GM12864 (cell line): ENCODE results near the gene ZNF648.
"Not testable (repeated sequence)": the region's sequence is repeated elsewhere in the genome, so short reads cannot be mapped to it uniquely, and the experiment has no call there.

Experiments used
- DNase-seq: peaks from one replicate; pipeline ENCODE4 v3.0.0-alpha.2; 2011; ENCODE audit warnings: low read depth
- H3K4me3 ChIP-seq: 2 replicates; pipeline ENCODE4 v1.5.1; 2011; ENCODE audit warnings: mild to moderate bottlenecking, low read depth, low read length, control low read depth
- TF ChIP-seq, protein P1 (sequence below): IDR thresholded peaks from 2 replicates; pipeline ENCODE4 v1.5.1; 2011; ENCODE audit warnings: low read depth, mild to moderate bottlenecking, moderate library complexity, low read length, control low read depth, inconsistent platforms; ENCODE audit errors: missing control alignments

The ZNF648 gene

DNA sequence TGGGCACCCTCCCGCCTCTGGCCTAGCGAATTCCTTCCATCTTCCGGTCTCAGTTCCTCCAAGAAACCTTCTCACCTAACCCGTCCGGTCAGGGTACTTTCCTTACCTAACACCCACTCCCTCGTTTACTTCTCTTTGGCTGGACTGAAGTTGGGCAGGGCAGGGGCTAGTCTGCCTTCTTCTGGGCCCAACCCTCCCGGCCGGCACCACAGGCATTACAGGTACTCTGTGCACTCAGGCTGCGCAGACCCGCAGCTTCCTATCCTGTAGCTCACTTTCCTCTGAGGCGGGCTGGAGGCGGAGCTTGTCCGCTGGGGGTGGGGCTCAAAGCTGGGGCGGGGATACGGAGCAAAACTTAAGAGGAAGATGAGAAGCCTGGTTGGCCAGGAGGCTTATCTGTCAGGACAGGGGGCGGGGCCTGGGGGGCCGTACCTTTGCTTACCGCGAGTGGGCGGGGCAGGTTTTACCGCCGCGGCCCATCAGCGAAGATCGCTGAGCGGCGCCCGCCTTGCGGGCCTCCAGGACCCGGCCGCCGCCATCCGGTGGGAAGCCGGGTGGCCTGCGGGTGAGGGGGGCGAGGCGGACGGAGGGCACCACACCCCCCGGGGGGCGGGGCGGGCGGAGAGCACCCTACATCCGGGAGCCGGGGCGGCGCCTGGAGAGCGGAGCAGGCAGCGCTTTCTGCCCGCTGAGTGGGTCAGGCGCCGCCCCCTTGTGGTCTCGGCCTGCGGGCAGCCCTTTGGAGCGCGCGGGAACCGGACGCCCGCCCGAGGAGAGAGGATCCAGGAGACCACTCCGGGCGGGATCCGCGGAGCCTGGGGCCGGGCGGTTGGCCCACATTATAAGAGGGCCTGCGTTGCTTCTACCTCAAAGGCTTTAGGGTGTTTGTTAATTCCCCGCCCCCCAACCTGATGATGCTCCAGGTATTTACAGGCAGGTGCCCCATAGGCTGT lies 31.9 kb downstream of the ZNF648 start:
- peak overlapping the region; percentile 89 for H3K4me3 ChIP-seq
- DNase-seq, result peak; percentile 91
- TF ChIP-seq, protein P1, sequence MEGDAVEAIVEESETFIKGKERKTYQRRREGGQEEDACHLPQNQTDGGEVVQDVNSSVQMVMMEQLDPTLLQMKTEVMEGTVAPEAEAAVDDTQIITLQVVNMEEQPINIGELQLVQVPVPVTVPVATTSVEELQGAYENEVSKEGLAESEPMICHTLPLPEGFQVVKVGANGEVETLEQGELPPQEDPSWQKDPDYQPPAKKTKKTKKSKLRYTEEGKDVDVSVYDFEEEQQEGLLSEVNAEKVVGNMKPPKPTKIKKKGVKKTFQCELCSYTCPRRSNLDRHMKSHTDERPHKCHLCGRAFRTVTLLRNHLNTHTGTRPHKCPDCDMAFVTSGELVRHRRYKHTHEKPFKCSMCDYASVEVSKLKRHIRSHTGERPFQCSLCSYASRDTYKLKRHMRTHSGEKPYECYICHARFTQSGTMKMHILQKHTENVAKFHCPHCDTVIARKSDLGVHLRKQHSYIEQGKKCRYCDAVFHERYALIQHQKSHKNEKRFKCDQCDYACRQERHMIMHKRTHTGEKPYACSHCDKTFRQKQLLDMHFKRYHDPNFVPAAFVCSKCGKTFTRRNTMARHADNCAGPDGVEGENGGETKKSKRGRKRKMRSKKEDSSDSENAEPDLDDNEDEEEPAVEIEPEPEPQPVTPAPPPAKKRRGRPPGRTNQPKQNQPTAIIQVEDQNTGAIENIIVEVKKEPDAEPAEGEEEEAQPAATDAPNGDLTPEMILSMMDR, result no peak

DNA sequence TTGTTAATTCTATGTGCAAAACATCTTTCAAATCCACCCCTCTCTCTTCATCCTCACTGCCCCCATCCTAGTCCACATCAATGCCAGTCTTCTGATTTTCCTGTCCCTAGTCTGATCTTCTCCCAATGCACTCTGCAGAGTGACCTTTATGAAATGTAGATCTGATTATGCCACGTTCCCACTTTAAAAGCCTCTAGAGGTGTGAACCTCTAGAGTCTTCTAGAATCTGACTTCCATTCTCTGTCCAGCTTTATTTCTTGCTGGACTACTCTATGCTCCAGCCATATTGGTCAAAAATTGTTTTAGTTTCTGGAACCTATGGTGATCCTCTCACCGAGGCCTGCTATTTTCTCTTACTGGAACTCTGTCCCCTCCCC lies 32.5 kb downstream of the ZNF648 start:
- DNase-seq, result no peak
- peak overlapping the region; percentile 89 for H3K4me3 ChIP-seq
- TF ChIP-seq, protein P1, result no peak

DNA sequence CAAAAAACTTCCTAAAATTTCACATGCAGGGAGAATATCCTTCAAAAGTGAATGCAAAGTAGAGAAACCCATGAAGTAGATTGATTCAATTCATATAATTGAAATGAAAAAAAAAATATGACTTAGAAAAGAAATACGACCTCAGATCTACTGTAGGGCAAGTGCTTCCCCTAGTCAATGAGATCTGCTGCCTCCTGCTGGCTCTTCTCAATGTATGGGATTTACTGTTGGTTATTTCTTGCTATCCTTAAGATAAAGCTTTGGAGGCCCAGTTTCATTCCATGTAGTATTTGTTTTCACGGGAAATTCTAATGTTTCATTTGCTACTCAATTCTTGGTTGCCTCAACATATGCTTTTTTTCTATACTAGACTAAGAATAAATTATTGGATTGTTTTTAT lies 46.2 kb downstream of the ZNF648 start:
- no peak for DNase-seq

DNA sequence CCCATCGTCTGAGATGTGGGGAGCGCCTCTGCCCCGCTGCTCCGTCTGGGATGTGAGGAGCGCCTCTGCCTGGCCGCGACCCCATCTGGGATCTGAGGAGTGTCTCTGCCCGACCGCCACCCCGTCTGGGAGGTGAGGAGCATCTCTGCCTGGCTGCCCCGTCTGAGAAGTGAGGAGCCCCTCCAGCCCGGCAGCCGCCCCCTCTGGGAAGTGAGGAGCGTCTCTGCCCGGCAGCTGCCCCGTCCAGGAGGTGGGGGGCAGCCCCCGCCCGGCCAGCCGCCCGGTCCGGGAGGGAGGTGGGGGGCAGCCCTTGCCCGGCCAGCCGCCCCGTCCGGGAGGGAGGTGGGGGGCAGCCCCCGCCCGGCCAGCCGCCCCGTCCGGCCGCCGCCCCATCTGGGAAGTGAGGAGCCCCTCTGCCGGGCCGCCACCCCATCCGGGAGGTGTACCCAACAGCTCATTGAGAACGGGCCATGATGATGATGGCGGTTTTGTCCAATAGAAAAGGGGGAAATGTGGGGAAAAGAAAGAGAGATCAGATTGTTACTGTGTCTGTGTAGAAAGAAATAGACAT lies 50.6 kb downstream of the ZNF648 start:
- DNase-seq, H3K4me3 ChIP-seq: not testable (repeated sequence)

More for the DNA sequence above, 46.2 kb downstream of the ZNF648 start:
- TF ChIP-seq, protein P1, result peak; percentile 27
- H3K4me3 ChIP-seq, result no peak overlapping the region

DNA sequence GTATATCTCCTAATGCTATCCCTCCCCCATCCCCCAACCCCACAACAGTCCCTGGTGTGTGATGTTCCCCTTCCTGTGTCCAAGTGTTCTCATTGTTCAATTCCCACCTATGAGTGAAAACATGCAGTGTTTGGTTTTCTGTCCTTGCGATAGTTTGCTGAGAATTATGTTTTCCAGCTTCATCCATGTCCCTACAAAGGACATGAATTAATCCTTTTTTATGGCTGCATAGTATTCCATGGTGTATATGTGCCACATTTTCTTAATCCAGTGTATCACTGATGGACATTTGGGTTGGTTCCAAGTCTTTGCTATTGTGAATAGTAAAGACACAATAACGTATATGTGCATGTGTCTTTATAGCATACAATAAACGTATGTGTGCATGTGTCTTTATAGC lies 56.1 kb downstream of the ZNF648 start:
- DNase-seq, H3K4me3 ChIP-seq: not testable (repeated sequence)

DNA sequence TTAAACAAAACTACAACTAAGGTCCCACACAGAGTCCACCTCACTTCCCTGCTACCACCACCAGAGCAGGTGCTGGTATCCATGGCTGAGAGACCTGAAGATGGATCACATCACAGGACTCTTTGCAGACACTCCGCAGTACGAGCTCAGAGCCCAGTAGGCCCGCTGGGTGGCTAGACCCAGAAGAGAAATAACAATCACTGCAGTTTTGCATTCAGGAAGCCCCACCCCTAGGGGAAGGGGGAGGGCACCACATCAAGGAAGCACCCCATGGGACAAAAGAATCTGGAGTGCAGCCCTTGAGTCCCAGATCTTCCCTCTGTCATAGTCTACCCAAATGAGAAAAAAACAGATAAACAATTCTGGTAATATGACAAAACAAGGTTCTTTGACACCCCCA lies 56.9 kb downstream of the ZNF648 start:
- TF ChIP-seq, protein P1, result no peak
- no peak for DNase-seq
- H3K4me3 ChIP-seq, result no peak overlapping the region
